H1 (cell line): ENCODE results near the gene EHHADH. TPM values are rescaled to one million over a fixed set of nuclear protein-coding genes. Genes with fewer than 3 reads are reported as not detected.

Experiments used
- CTCF ChIA-PET: fragments of 300-600 bp; sonication (Branson Sonifier 250); formaldehyde crosslinking; loops from one replicate; lab custom pipeline; 2021; ENCODE audit not compliant: partially characterized antibody; lab: Charles Lee
- POLR2A ChIA-PET: fragments of 300-600 bp; sonication (Branson Sonifier 250); formaldehyde crosslinking; loops from one replicate; lab custom pipeline; 2021; ENCODE audit warnings: inconsistent platforms; ENCODE audit not compliant: partially characterized antibody; lab: Charles Lee
- DNase-seq, 2 experiments: peaks; one replicate each; pipeline versions ENCODE4 v3.0.0 to v3.0.0-alpha.2; 2010 to 2022; ENCODE audit warnings: low spot score in 2 of 2, low read depth in 1 of 2, mixed read lengths in 1 of 2
- FAIRE-seq: peaks from 2 replicates; lab custom pipeline; 2011; peaks lifted over from hg19 to GRCh38; lab: Jason Lieb, UNC
- H2AFZ ChIP-seq: 2 replicates; pipeline ENCODE4 v1.8.1; 2012; ENCODE audit warnings: low read length, inconsistent platforms
- H2AK5ac ChIP-seq: 2 replicates; pipeline ENCODE4 v1.6.1; 2013; ENCODE audit warnings: low read depth, low read length
- H2BK120ac ChIP-seq: replicated peaks from 2 replicates; pipeline ENCODE3; 2013; ENCODE audit warnings: low read depth, low read length, inconsistent platforms
- H2BK12ac ChIP-seq: 2 replicates; pipeline ENCODE4 v1.6.1; 2013; ENCODE audit warnings: low read depth, low read length
- H2BK15ac ChIP-seq: 2 replicates; pipeline ENCODE4 v1.6.1; 2013; ENCODE audit warnings: low read length
- H2BK20ac ChIP-seq: 2 replicates; pipeline ENCODE4 v1.6.1; 2013; ENCODE audit warnings: low read length
- H2BK5ac ChIP-seq: 2 replicates; pipeline ENCODE4 v1.6.1; 2013; ENCODE audit warnings: low read depth, low read length
- H3K14ac ChIP-seq: 2 replicates; pipeline ENCODE4 v1.6.1; 2013; ENCODE audit warnings: inconsistent platforms; ENCODE audit not compliant: insufficient read length
- H3K18ac ChIP-seq: 2 replicates; pipeline ENCODE4 v1.6.1; 2013; ENCODE audit warnings: low read length; ENCODE audit errors: extremely low read depth
- H3K23ac ChIP-seq: 2 replicates; pipeline ENCODE4 v1.6.1; 2013; ENCODE audit warnings: inconsistent platforms; ENCODE audit not compliant: insufficient read length
- H3K23me2 ChIP-seq: 2 replicates; pipeline ENCODE4 v1.6.1; 2013; ENCODE audit warnings: low read depth, low read length
- H3K27ac ChIP-seq: 2 replicates; pipeline ENCODE4 v1.6.1; 2011; ENCODE audit warnings: low read depth, low read length, inconsistent platforms
- H3K27me3 ChIP-seq, 4 experiments: replicated peaks in 1 of 4; 1 replicate in 1 of 4; 2 replicates in 3 of 4; pipeline versions ENCODE4 v1.6.1 to v1.8.1; 2011 to 2013; ENCODE audit warnings: low read length in 3 of 4, mild to moderate bottlenecking in 3 of 4, inconsistent platforms in 2 of 4, mixed read lengths in 2 of 4, moderate library complexity in 1 of 4; ENCODE audit not compliant: control insufficient read depth in 3 of 4, insufficient read depth in 3 of 4; ENCODE audit errors: extremely low read depth in 1 of 4
- H3K36me3 ChIP-seq, 4 experiments: 2 replicates each; pipeline versions ENCODE4 v1.6.1 to v1.8.1; 2011 to 2013; ENCODE audit warnings: mild to moderate bottlenecking in 4 of 4, low read length in 3 of 4, moderate library complexity in 2 of 4, control low read depth in 1 of 4, inconsistent platforms in 1 of 4; ENCODE audit not compliant: insufficient read depth in 4 of 4, control insufficient read depth in 2 of 4
- H3K4ac ChIP-seq: replicated peaks from 2 replicates; pipeline ENCODE3; 2013; ENCODE audit warnings: low read length, low read depth, mixed read lengths, inconsistent platforms; ENCODE audit not compliant: insufficient read length
- H3K4me1 ChIP-seq, 4 experiments: replicated peaks in 1 of 4; 1 replicate in 1 of 4; 2 replicates in 3 of 4; pipeline versions ENCODE4 v1.6.1 to v1.8.1; 2011 to 2013; ENCODE audit warnings: low read length in 3 of 4, inconsistent platforms in 2 of 4, mixed read lengths in 1 of 4; ENCODE audit not compliant: insufficient read depth in 4 of 4, control insufficient read depth in 3 of 4
- H3K4me2 ChIP-seq, 2 experiments: 2 replicates each; pipeline versions ENCODE4 v1.6.1 to v1.8.1; 2011 to 2013; ENCODE audit warnings: low read depth in 2 of 2, low read length in 2 of 2, control low read depth in 1 of 2, inconsistent platforms in 1 of 2, mild to moderate bottlenecking in 1 of 2; ENCODE audit not compliant: insufficient read depth in 1 of 2
- H3K4me3 ChIP-seq, 4 experiments: fragments of 200-600, 300-600 bp in 1 of 4; sonication (generic), shearing (Covaris generic), sonication (Bioruptor Twin) in 1 of 4; 2 replicates each; pipeline versions ENCODE4 v1.5.1 to v1.8.1; 2011 to 2016; ENCODE audit warnings: low read length in 4 of 4, low read depth in 3 of 4, control low read depth in 2 of 4, inconsistent platforms in 2 of 4, mild to moderate bottlenecking in 2 of 4, mixed read lengths in 1 of 4, moderate library complexity in 1 of 4; ENCODE audit not compliant: insufficient read depth in 2 of 4; ENCODE audit errors: extremely low read depth in 1 of 4
- H3K56ac ChIP-seq: replicated peaks from 2 replicates; pipeline ENCODE3; 2013; ENCODE audit warnings: low read depth, mild to moderate bottlenecking, mixed read lengths, low read length, inconsistent platforms; ENCODE audit not compliant: insufficient read length
- H3K79me1 ChIP-seq: 2 replicates; pipeline ENCODE4 v1.6.1; 2013; ENCODE audit warnings: low read depth, low read length, control low read depth
- H3K79me2 ChIP-seq, 2 experiments: 2 replicates each; pipeline versions ENCODE4 v1.6.1 to v1.8.1; 2012 to 2013; ENCODE audit warnings: low read length in 2 of 2, mild to moderate bottlenecking in 2 of 2, inconsistent platforms in 1 of 2; ENCODE audit not compliant: insufficient read depth in 2 of 2, control insufficient read depth in 1 of 2
- H3K9ac ChIP-seq, 4 experiments: replicated peaks in 1 of 4; 1 replicate in 1 of 4; 2 replicates in 3 of 4; pipeline versions ENCODE4 v1.6.1 to v1.8.1; 2011 to 2013; ENCODE audit warnings: low read depth in 3 of 4, low read length in 3 of 4, control low read depth in 2 of 4, mild to moderate bottlenecking in 2 of 4, moderate library complexity in 2 of 4, inconsistent platforms in 1 of 4; ENCODE audit errors: extremely low read depth in 1 of 4
- H3K9me3 ChIP-seq, 2 experiments: 2 replicates each; pipeline versions ENCODE4 v1.6.1 to v1.8.1; 2012 to 2013; ENCODE audit warnings: mild to moderate bottlenecking in 2 of 2, moderate library complexity in 2 of 2, control low read depth in 1 of 2, inconsistent platforms in 1 of 2, low read depth in 1 of 2, low read length in 1 of 2, mixed read lengths in 1 of 2; ENCODE audit not compliant: insufficient read depth in 2 of 2
- H4K20me1 ChIP-seq, 2 experiments: replicated peaks in 1 of 2; 2 replicates each; pipeline versions ENCODE3 to v1.8.1; 2011 to 2013; ENCODE audit warnings: inconsistent platforms in 2 of 2, low read length in 2 of 2, mild to moderate bottlenecking in 1 of 2; ENCODE audit not compliant: insufficient read depth in 2 of 2, control insufficient read depth in 1 of 2
- H4K5ac ChIP-seq: 2 replicates; pipeline ENCODE4 v1.6.1; 2013; ENCODE audit warnings: low read length, low read depth, mixed read lengths, inconsistent platforms; ENCODE audit not compliant: insufficient read length
- H4K8ac ChIP-seq: 2 replicates; pipeline ENCODE4 v1.8.0; 2013; ENCODE audit warnings: mild to moderate bottlenecking, moderate library complexity, low read length, inconsistent platforms; ENCODE audit not compliant: insufficient read depth; ENCODE audit errors: extremely low read depth
- H4K91ac ChIP-seq: replicated peaks from 2 replicates; pipeline ENCODE3; 2013; ENCODE audit warnings: low read length, mixed read lengths, inconsistent platforms; ENCODE audit not compliant: insufficient read length
- BCL11A ChIP-seq, 2 experiments: IDR thresholded peaks; one replicate each; pipeline ENCODE4 v1.6.1; 2011; ENCODE audit warnings: low read depth in 2 of 2, low read length in 2 of 2, mild to moderate bottlenecking in 2 of 2
- CTBP2 ChIP-seq: IDR thresholded peaks from 2 replicates; pipeline ENCODE4 v1.7.0; 2011; ENCODE audit warnings: borderline replicate concordance, mild to moderate bottlenecking, moderate library complexity, mixed read lengths, low read length; ENCODE audit not compliant: insufficient read depth, insufficient read length
- GABPA ChIP-seq: IDR thresholded peaks from 2 replicates; pipeline ENCODE4 v1.6.1; 2011; ENCODE audit warnings: mild to moderate bottlenecking, low read length, moderate library complexity, borderline replicate concordance; ENCODE audit not compliant: insufficient read depth
- KDM4A ChIP-seq: IDR thresholded peaks from one replicate; pipeline ENCODE4 v1.7.1; 2012; ENCODE audit warnings: low read depth, mild to moderate bottlenecking, moderate library complexity, low read length, inconsistent platforms; ENCODE audit not compliant: severe bottlenecking
- KDM5A ChIP-seq: fragments of 200-600 bp; IDR thresholded peaks from 2 replicates; pipeline ENCODE4 v1.7.1; 2012; ENCODE audit warnings: mild to moderate bottlenecking, low read length, inconsistent platforms, mixed read lengths
- NANOG ChIP-seq: IDR thresholded peaks from 2 replicates; pipeline ENCODE4 v1.6.1; 2011; ENCODE audit warnings: low read length, low read depth, mild to moderate bottlenecking, inconsistent platforms; ENCODE audit not compliant: insufficient read depth, poor library complexity, severe bottlenecking
- RFX5 ChIP-seq: IDR thresholded peaks from 2 replicates; pipeline ENCODE4 v1.6.1; 2011; ENCODE audit warnings: low read depth, low read length, improper control_type of control experiment, borderline replicate concordance
- RNF2 ChIP-seq: fragments of 200-900, 300-1000 bp; sonication (generic); IDR thresholded peaks from 2 replicates; pipeline ENCODE4 v1.7.1; 2016; ENCODE audit warnings: borderline replicate concordance, low read depth, mild to moderate bottlenecking, antibody characterized with exemption, low read length; ENCODE audit not compliant: poor library complexity, severe bottlenecking; ENCODE audit errors: missing control alignments
- USF2 ChIP-seq: IDR thresholded peaks from 2 replicates; pipeline ENCODE4 v1.6.1; 2011; ENCODE audit warnings: low read length, improper control_type of control experiment
- WGBS, 2 experiments: shearing (Covaris generic) in 1 of 2; methylation state at CpG; one replicate each; pipeline versions ENCODE4 v1.1.6 to v1.1.7; 2013 to 2015; ENCODE audit warnings: low lambda C conversion rate in 2 of 2, mixed read lengths in 2 of 2, inconsistent platforms in 1 of 2, low coverage in 1 of 2, missing lambda C conversion rate in 1 of 2; ENCODE audit not compliant: insufficient replicate concordance in 2 of 2, insufficient coverage in 1 of 2, insufficient read length in 1 of 2; ENCODE audit errors: extremely low coverage in 1 of 2, missing lambda C conversion rate in 1 of 2; 5-methylcytosine and 5-hydroxymethylcytosine counted together
- polyA plus RNA-seq, 7 experiments: library from polyadenylated mRNA; depleted of rRNA in 3 of 7; stranded (reverse) in 5 of 7; unstranded in 2 of 7; fragments of >200 nt in 5 of 7; fragments of 200-250 nt in 2 of 7; gene quantifications; 1 replicate in 5 of 7; 2 replicates in 1 of 7; 4 replicates in 1 of 7; pipeline versions ENCODE4 v1.2.1 to v1.2.3, GENCODE V29; 2011 to 2013; ENCODE audit warnings: missing spikeins in 2 of 7, mixed read lengths in 2 of 7
- total RNA-seq: library from RNA; stranded (reverse); fragmentation: NEBNext Ultra II Directional; extraction: Animal tissue kit (Norgen Biotek cat#: 25700); gene quantifications from 2 replicates; pipeline ENCODE4 v1.2.1, GENCODE V29; 2021

Gene EHHADH
- total and polyA plus RNA-seq, 2 of the 8 experiments (the other 6 are each of a cell fraction or from before 2014, with no cell fraction given), result 1.4 to 3.5 TPM

- Histone ChIP-seq H2BK12ac (no peak overlapping the region), H3K27ac (no peak overlapping the region), H2BK120ac (no peak overlapping the region), H3K4me1 (peaks cover 0 to 3% (median 2%) of the 10 kb centered on the region in 4 experiments; a peak in 2 of 7 replicates), H3K4me3 (no peak overlapping the region), H3K4me2 (no peak overlapping the region), H4K20me1 (no peaks in the 10 kb centered on the region), H4K8ac (no peak overlapping the region), H3K27me3 (no peaks in the 10 kb centered on the region), H2BK15ac (no peak overlapping the region), H3K56ac (no peak overlapping the region), H3K79me1 (no peaks in the 10 kb centered on the region), H4K91ac (no peak overlapping the region), H4K5ac (no peak overlapping the region), H3K9me3 (peaks cover 0 to 4% of the 10 kb centered on the region in 2 experiments; a peak in 1 of 4 replicates), H3K4ac (no peak overlapping the region), H3K79me2 (no peaks in the 10 kb centered on the region), H3K36me3 (no peaks in the 10 kb centered on the region), H2AK5ac (no peak overlapping the region), H2BK5ac (no peak overlapping the region), H3K14ac (no peak overlapping the region), H3K23ac (no peak overlapping the region), H2AFZ (no peak overlapping the region), H3K23me2 (peaks cover 2% of the 10 kb centered on the region; the same call in 1 of the 2 replicates), H3K18ac (no peak overlapping the region), H2BK20ac (no peak overlapping the region), H3K9ac (no peak overlapping the region)
- WGBS, 2 experiments, result 88% methylated on average over 5 of the region's 5 CpGs; no CpG with 5 or more reads in 1 of the 2 experiments
- POLR2A ChIA-PET, result no interaction called here
- CTCF ChIA-PET, result interaction anchor here (1.1 to 2.0 kb wide), 4 partner anchors 17 to 58 kb away, joined by 3 to 10 read pairs (median 5); no protein-coding TSS in a partner anchor
- FAIRE-seq (no peak), DNase-seq (no peak)
- TF ChIP-seq RNF2 (no peak), NANOG (no peak), KDM5A (no peak), RFX5 (no peak), USF2 (no peak), CTBP2 (no peak), BCL11A (IDR thresholded peaks at IDR 0.05; ENCODE audit: low read depth in 2 of 2, low read length in 2 of 2) (no peak), KDM4A (no peak), GABPA (no peak)
Measured at GRCh38 chr3:185251272-185251671, 2.6 kb downstream of the EHHADH start.
